Measurements from ENCODE around the gene DPEP3.

DPEP3 gene

GRCh38 chr16:67965668-67966548 lies 14.4 kb downstream of the DPEP3 start:
- no peak overlapping the region for H3K4me3 Mint-ChIP-seq
- no peaks in the 10 kb centered on the region for H3K9me3 Mint-ChIP-seq (ENCODE audit: low read depth)
- peaks cover 2% of the 10 kb centered on the region for H3K36me3 Mint-ChIP-seq
- H3K27ac Mint-ChIP-seq, result no peak overlapping the region
- peaks cover 24% of the 10 kb centered on the region for H3K4me1 Mint-ChIP-seq (ENCODE audit: low read depth)
- no peaks in the 10 kb centered on the region for H3K27me3 Mint-ChIP-seq

GRCh38 chr16:67964477-67965131 lies 15.7 kb downstream of the DPEP3 start:
- peaks cover 21% of the 10 kb centered on the region for H3K4me1 Mint-ChIP-seq (ENCODE audit: low read depth)
- no peaks in the 10 kb centered on the region for H3K9me3 Mint-ChIP-seq (ENCODE audit: low read depth)
- no peak overlapping the region for H3K27ac Mint-ChIP-seq
- H3K27me3 Mint-ChIP-seq, result no peaks in the 10 kb centered on the region
- H3K4me3 Mint-ChIP-seq, result no peak overlapping the region
- peaks cover 2% of the 10 kb centered on the region for H3K36me3 Mint-ChIP-seq

- H3K4me1 Mint-ChIP-seq (ENCODE audit: low read depth), result peaks cover 19% of the 10 kb centered on the region
- peaks cover 2% of the 10 kb centered on the region for H3K36me3 Mint-ChIP-seq
- H3K27ac Mint-ChIP-seq, result no peak overlapping the region
- no peak overlapping the region for H3K4me3 Mint-ChIP-seq
- H3K27me3 Mint-ChIP-seq, result no peaks in the 10 kb centered on the region
- H3K9me3 Mint-ChIP-seq (ENCODE audit: low read depth), result no peaks in the 10 kb centered on the region
Measured at GRCh38 chr16:67963662-67964321, 16.5 kb downstream of the DPEP3 start.

- no peaks in the 10 kb centered on the region for H3K27me3 Mint-ChIP-seq
- peaks cover 2% of the 10 kb centered on the region for H3K36me3 Mint-ChIP-seq
- H3K4me3 Mint-ChIP-seq, result no peak overlapping the region
- no peaks in the 10 kb centered on the region for H3K9me3 Mint-ChIP-seq (ENCODE audit: low read depth)
- H3K4me1 Mint-ChIP-seq (ENCODE audit: low read depth), result peaks cover 19% of the 10 kb centered on the region
- H3K27ac Mint-ChIP-seq, result no peak overlapping the region
Measured at GRCh38 chr16:67963292-67963661, 17.0 kb downstream of the DPEP3 start.

GRCh38 chr16:67962135-67962534 lies 18.2 kb downstream of the DPEP3 start:
- Mint-ChIP-seq H3K36me3 (peaks cover 2% of the 10 kb centered on the region), H3K4me3 (no peak overlapping the region), H3K9me3 (ENCODE audit: low read depth) (no peaks in the 10 kb centered on the region), H3K27me3 (no peaks in the 10 kb centered on the region), H3K27ac (no peak overlapping the region), H3K4me1 (ENCODE audit: low read depth) (peaks cover 12% of the 10 kb centered on the region)

- Mint-ChIP-seq H3K4me3 (no peak overlapping the region), H3K36me3 (peaks cover 2% of the 10 kb centered on the region), H3K9me3 (ENCODE audit: low read depth) (no peaks in the 10 kb centered on the region), H3K4me1 (ENCODE audit: low read depth) (peaks cover 6% of the 10 kb centered on the region), H3K27me3 (no peaks in the 10 kb centered on the region), H3K27ac (no peak overlapping the region)
Measured at GRCh38 chr16:67961551-67961957, 18.7 kb downstream of the DPEP3 start.

- Mint-ChIP-seq H3K4me1 (ENCODE audit: low read depth) (peaks cover 2% of the 10 kb centered on the region), H3K4me3 (no peak overlapping the region), H3K36me3 (peaks cover 2% of the 10 kb centered on the region), H3K9me3 (ENCODE audit: low read depth) (no peaks in the 10 kb centered on the region), H3K27ac (no peak overlapping the region), H3K27me3 (no peaks in the 10 kb centered on the region)
Measured at GRCh38 chr16:67959536-67960329, 20.6 kb downstream of the DPEP3 start.

- H3K4me1 Mint-ChIP-seq (ENCODE audit: low read depth), result no peaks in the 10 kb centered on the region
- H3K9me3 Mint-ChIP-seq (ENCODE audit: low read depth), result no peaks in the 10 kb centered on the region
- H3K4me3 Mint-ChIP-seq, result no peak overlapping the region
- no peak overlapping the region for H3K27ac Mint-ChIP-seq
- no peaks in the 10 kb centered on the region for H3K36me3 Mint-ChIP-seq
- H3K27me3 Mint-ChIP-seq, result no peaks in the 10 kb centered on the region
Measured at GRCh38 chr16:67957622-67958021, 22.7 kb downstream of the DPEP3 start.

- Mint-ChIP-seq H3K9me3 (ENCODE audit: low read depth) (no peaks in the 10 kb centered on the region), H3K4me1 (ENCODE audit: low read depth) (no peaks in the 10 kb centered on the region), H3K36me3 (no peaks in the 10 kb centered on the region), H3K27ac (no peak overlapping the region), H3K27me3 (no peaks in the 10 kb centered on the region), H3K4me3 (no peak overlapping the region)
Measured at GRCh38 chr16:67954421-67955196, 25.7 kb downstream of the DPEP3 start.

GRCh38 chr16:67953641-67954375 lies 26.5 kb downstream of the DPEP3 start:
- H3K4me3 Mint-ChIP-seq, result no peak overlapping the region
- no peaks in the 10 kb centered on the region for H3K36me3 Mint-ChIP-seq
- H3K27ac Mint-ChIP-seq, result no peak overlapping the region
- no peaks in the 10 kb centered on the region for H3K27me3 Mint-ChIP-seq
- no peaks in the 10 kb centered on the region for H3K4me1 Mint-ChIP-seq (ENCODE audit: low read depth)
- no peaks in the 10 kb centered on the region for H3K9me3 Mint-ChIP-seq (ENCODE audit: low read depth)

- Mint-ChIP-seq H3K36me3 (no peaks in the 10 kb centered on the region), H3K9me3 (ENCODE audit: low read depth) (no peaks in the 10 kb centered on the region), H3K27me3 (no peaks in the 10 kb centered on the region), H3K27ac (no peak overlapping the region), H3K4me1 (ENCODE audit: low read depth) (no peaks in the 10 kb centered on the region), H3K4me3 (no peak overlapping the region)
Measured at GRCh38 chr16:67951485-67951884, 28.8 kb downstream of the DPEP3 start.

- Mint-ChIP-seq H3K9me3 (ENCODE audit: low read depth) (no peaks in the 10 kb centered on the region), H3K36me3 (no peaks in the 10 kb centered on the region)
Measured at GRCh38 chr16:67950335-67950843, 29.9 kb downstream of the DPEP3 start.

GRCh38 chr16:67949645-67950044 lies 30.7 kb downstream of the DPEP3 start:
- H3K36me3 Mint-ChIP-seq, result no peaks in the 10 kb centered on the region
- H3K27me3 Mint-ChIP-seq, result no peaks in the 10 kb centered on the region
- no peaks in the 10 kb centered on the region for H3K4me1 Mint-ChIP-seq (ENCODE audit: low read depth)
- H3K4me3 Mint-ChIP-seq, result no peak overlapping the region
- H3K9me3 Mint-ChIP-seq (ENCODE audit: low read depth), result no peaks in the 10 kb centered on the region
- H3K27ac Mint-ChIP-seq, result no peak overlapping the region

More at GRCh38 chr16:67950335-67950843, 29.9 kb downstream of the DPEP3 start:
- Mint-ChIP-seq H3K27ac (no peak overlapping the region), H3K4me3 (no peak overlapping the region), H3K27me3 (no peaks in the 10 kb centered on the region), H3K4me1 (ENCODE audit: low read depth) (no peaks in the 10 kb centered on the region)
